Measurements from ENCODE around the gene NEU3.

- TF ChIP-seq EZH2 (IDR thresholded peaks at IDR 0.05) (no peak), FOXP2 (optimal IDR thresholded peaks at IDR 0.05; ENCODE audit: control extremely low read depth, extremely low read length, insufficient read depth) (no peak)
These were observed 34.1 kb downstream of the NEU3 start for GRCh38 chr11:75022759-75023396.
